GM23338 (cell line): ENCODE results near the gene SPCS1.

Experiments used
- EZH2 ChIP-seq: fragments of 200-600 bp; sonication (generic); IDR thresholded peaks from one replicate; pipeline ENCODE4 v1.8.0; 2017; ENCODE audit warnings: antibody characterized with exemption, mild to moderate bottlenecking, low read depth; ENCODE audit not compliant: unreplicated experiment
- EZH2phosphoT487 ChIP-seq: fragments of 200-600 bp; sonication (generic); IDR thresholded peaks from one replicate; pipeline ENCODE4 v1.8.1; 2018; ENCODE audit warnings: antibody characterized with exemption; ENCODE audit not compliant: unreplicated experiment
- NANOG ChIP-seq: IDR thresholded peaks from 2 replicates; pipeline ENCODE4 v1.6.1; 2016; ENCODE audit warnings: antibody characterized with exemption, borderline replicate concordance
- POLR2AphosphoS5 ChIP-seq: IDR thresholded peaks from 2 replicates; pipeline ENCODE4 v1.6.1; 2016; ENCODE audit warnings: antibody characterized with exemption, low read depth
- TF ChIP-seq, protein P1 (sequence below), 2 experiments: fragments of 200-600 bp in 1 of 2; sonication (generic) in 1 of 2; conservative IDR thresholded peaks; 2 replicates each; pipeline versions ENCODE4 v1.5.1 to v1.6.1; 2016 to 2017; ENCODE audit warnings: antibody characterized with exemption in 2 of 2, low read depth in 2 of 2, mild to moderate bottlenecking in 2 of 2, moderate library complexity in 1 of 2
- TF ChIP-seq, protein P2 (sequence below): IDR thresholded peaks from one replicate; pipeline ENCODE4 v1.6.1; 2018; ENCODE audit warnings: antibody characterized with exemption; ENCODE audit not compliant: unreplicated experiment

DNA sequence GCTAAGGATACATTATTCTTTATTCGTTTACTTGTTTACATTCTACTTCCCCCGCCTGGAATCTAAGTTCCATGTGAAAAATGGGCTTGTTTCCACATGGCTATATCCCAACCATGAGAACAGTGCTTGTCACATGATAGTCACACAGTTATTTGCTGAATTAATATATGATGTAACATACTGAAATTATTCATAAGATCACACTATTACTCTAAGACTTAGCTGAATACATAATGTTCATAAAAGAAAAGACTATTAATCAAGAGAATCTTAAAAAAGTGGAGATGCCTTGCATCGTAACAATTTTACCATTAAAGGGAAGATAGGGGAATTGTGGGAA is 26.7 kb upstream of the SPCS1 start:
- TF ChIP-seq, protein P1, sequence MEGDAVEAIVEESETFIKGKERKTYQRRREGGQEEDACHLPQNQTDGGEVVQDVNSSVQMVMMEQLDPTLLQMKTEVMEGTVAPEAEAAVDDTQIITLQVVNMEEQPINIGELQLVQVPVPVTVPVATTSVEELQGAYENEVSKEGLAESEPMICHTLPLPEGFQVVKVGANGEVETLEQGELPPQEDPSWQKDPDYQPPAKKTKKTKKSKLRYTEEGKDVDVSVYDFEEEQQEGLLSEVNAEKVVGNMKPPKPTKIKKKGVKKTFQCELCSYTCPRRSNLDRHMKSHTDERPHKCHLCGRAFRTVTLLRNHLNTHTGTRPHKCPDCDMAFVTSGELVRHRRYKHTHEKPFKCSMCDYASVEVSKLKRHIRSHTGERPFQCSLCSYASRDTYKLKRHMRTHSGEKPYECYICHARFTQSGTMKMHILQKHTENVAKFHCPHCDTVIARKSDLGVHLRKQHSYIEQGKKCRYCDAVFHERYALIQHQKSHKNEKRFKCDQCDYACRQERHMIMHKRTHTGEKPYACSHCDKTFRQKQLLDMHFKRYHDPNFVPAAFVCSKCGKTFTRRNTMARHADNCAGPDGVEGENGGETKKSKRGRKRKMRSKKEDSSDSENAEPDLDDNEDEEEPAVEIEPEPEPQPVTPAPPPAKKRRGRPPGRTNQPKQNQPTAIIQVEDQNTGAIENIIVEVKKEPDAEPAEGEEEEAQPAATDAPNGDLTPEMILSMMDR (conservative IDR thresholded peaks at IDR 0.05; ENCODE audit: low read depth in 2 of 2): no peak
- TF ChIP-seq, protein P2, sequence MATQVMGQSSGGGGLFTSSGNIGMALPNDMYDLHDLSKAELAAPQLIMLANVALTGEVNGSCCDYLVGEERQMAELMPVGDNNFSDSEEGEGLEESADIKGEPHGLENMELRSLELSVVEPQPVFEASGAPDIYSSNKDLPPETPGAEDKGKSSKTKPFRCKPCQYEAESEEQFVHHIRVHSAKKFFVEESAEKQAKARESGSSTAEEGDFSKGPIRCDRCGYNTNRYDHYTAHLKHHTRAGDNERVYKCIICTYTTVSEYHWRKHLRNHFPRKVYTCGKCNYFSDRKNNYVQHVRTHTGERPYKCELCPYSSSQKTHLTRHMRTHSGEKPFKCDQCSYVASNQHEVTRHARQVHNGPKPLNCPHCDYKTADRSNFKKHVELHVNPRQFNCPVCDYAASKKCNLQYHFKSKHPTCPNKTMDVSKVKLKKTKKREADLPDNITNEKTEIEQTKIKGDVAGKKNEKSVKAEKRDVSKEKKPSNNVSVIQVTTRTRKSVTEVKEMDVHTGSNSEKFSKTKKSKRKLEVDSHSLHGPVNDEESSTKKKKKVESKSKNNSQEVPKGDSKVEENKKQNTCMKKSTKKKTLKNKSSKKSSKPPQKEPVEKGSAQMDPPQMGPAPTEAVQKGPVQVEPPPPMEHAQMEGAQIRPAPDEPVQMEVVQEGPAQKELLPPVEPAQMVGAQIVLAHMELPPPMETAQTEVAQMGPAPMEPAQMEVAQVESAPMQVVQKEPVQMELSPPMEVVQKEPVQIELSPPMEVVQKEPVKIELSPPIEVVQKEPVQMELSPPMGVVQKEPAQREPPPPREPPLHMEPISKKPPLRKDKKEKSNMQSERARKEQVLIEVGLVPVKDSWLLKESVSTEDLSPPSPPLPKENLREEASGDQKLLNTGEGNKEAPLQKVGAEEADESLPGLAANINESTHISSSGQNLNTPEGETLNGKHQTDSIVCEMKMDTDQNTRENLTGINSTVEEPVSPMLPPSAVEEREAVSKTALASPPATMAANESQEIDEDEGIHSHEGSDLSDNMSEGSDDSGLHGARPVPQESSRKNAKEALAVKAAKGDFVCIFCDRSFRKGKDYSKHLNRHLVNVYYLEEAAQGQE: no peak
- TF ChIP-seq POLR2AphosphoS5: no peak
- TF ChIP-seq EZH2phosphoT487: no peak
- no peak for TF ChIP-seq NANOG
- TF ChIP-seq EZH2: no peak
